Measurements from ENCODE around the gene CBX6. TPM values are rescaled to one million over a fixed set of nuclear protein-coding genes. Genes with fewer than 3 reads are reported as not detected.
"Not testable (repeated sequence)": the region's sequence is repeated elsewhere in the genome, so short reads cannot be mapped to it uniquely, and the experiment has no call there.

Gene CBX6
- total and polyA plus RNA-seq, 10 of the 15 experiments (the other 5 are each of a cell fraction or from before 2014, with no cell fraction given): 3.6 to 142 (median 37.4) TPM

DNA sequence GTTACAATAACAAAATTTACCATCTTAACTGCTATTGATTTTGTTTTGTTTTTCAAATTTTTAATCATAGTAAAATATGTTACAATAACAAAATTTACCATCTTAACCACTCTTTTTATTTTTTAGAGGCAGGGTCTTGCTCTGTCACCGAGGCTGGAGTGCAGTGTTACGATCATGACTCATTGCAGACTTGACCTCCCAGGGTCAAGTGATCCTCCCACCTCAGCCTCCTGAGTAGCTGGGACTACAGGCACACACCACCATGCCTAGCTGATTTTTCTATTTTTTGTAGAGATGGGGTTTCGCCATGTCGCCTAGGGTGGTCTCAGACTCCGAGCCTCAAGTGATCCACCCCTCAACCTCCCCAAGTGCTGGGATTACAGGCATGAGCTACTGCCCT, 18.1 kb downstream of the CBX6 start:
- H4K20me1 ChIP-seq (ENCODE audit: control insufficient read depth, insufficient read depth); H3K27me3 ChIP-seq (replicated peaks in 1 of 2; ENCODE audit: control insufficient read depth in 2 of 2, insufficient read depth in 2 of 2, low read length in 1 of 2); ATAC-seq; POLR2A ChIA-PET; intact Hi-C loops (cut with micrococcal nuclease; ENCODE audit: unreplicated experiment); FAIRE-seq; H3K36me3 ChIP-seq (ENCODE audit: control insufficient read depth in 2 of 2, insufficient read depth in 2 of 2, low read length in 1 of 2); RAD21 ChIA-PET (ENCODE audit: unreplicated experiment); H3K27ac ChIP-seq (ENCODE audit: control insufficient read depth, insufficient read depth); H3K79me2 ChIP-seq (ENCODE audit: control insufficient read depth, insufficient read depth, low read length); H3K4me3 ChIP-seq; BruUV-seq (replicated peaks); H2AFZ ChIP-seq (ENCODE audit: control insufficient read depth, low read depth, low read length); H3K9me3 ChIP-seq (replicated peaks; ENCODE audit: control insufficient read depth, insufficient read depth, low read length); in situ Hi-C loops (cut with MboI); H3K9ac ChIP-seq (ENCODE audit: control insufficient read depth, insufficient read depth, low read length); DNase-seq (ENCODE audit: low read depth, low spot score); H3K4me2 ChIP-seq (ENCODE audit: control insufficient read depth, insufficient read depth); H3K4me1 ChIP-seq (ENCODE audit: control insufficient read depth, insufficient read depth, low read length): not testable (repeated sequence)
- SMC1A ChIA-PET (ENCODE audit: uncharacterized antibody, unreplicated experiment): interaction anchor here (1.2 to 1.6 kb wide), 3 partner anchors 15 to 52 kb away, joined by 3 to 4 read pairs (median 3); no protein-coding TSS in a partner anchor
- CTCF ChIA-PET: interaction anchor here (0.9 to 1.7 kb wide), 2 partner anchors 15 to 85 kb away, joined by 3 to 7 read pairs; no protein-coding TSS in a partner anchor
- 17% methylated on average over 5 of the region's 5 CpGs for WGBS (ENCODE audit: insufficient coverage, insufficient replicate concordance, low lambda C conversion rate, missing lambda C conversion rate)

DNA sequence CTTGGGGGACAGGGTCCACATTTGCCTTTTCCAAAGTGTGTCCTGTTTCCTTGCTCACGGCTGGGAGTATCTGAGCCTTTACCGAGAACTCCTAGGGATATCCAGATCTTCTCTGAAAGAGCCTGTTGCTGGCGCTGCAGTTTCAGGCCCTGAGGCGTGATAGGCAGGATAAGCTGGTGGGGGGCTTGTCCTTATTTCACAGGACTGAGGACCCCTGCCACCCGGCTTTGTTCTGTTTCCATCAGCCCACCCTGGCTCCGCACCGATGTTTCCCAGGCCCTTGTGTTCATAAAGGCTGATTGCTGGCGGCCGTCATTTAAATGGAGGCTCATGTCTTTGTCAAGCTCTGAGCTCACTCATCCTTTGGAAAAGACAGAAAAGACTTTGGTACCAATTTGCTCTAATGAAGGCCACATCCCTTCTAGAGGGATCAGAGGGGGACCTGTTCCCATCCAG, 18.8 kb downstream of the CBX6 start:
- POLR2A ChIA-PET: interaction anchor here (0.6 kb wide), 1 partner anchor 149 kb away, joined by 6 read pairs; no protein-coding TSS in a partner anchor
- SMC1A ChIA-PET (ENCODE audit: uncharacterized antibody, unreplicated experiment): interaction anchor here (1.3 to 1.6 kb wide), 2 partner anchors 16 to 51 kb away, joined by 3 read pairs; no protein-coding TSS in a partner anchor
- intact Hi-C loops (cut with micrococcal nuclease; ENCODE audit: unreplicated experiment): no loop called here
- no peak for ATAC-seq
- no peak for FAIRE-seq
- RAD21 ChIA-PET (ENCODE audit: unreplicated experiment): no interaction called here
- in situ Hi-C loops (cut with MboI): no loop called here
- Histone ChIP-seq H3K4me1 (ENCODE audit: control insufficient read depth, insufficient read depth, low read length) (no peaks in the 10 kb centered on the region), H2AFZ (ENCODE audit: control insufficient read depth, low read depth, low read length) (no peak overlapping the region), H3K36me3 (ENCODE audit: control insufficient read depth in 2 of 2, insufficient read depth in 2 of 2, low read length in 1 of 2) (no peaks in the 10 kb centered on the region), H3K79me2 (ENCODE audit: control insufficient read depth, insufficient read depth, low read length) (no peaks in the 10 kb centered on the region), H3K27ac (ENCODE audit: control insufficient read depth, insufficient read depth) (no peak overlapping the region), H3K27me3 (replicated peaks in 1 of 2; ENCODE audit: control insufficient read depth in 2 of 2, insufficient read depth in 2 of 2, low read length in 1 of 2) (peaks cover 0 to 2% of the 10 kb centered on the region in 2 experiments; a peak in 2 of 4 replicates), H4K20me1 (ENCODE audit: control insufficient read depth, insufficient read depth) (peaks cover 4% of the 10 kb centered on the region; the same call in 1 of the 2 replicates), H3K4me3 (no peak overlapping the region), H3K4me2 (ENCODE audit: control insufficient read depth, insufficient read depth) (no peak overlapping the region), H3K9ac (ENCODE audit: control insufficient read depth, insufficient read depth, low read length) (no peak overlapping the region), H3K9me3 (replicated peaks; ENCODE audit: control insufficient read depth, insufficient read depth, low read length) (no peaks in the 10 kb centered on the region)
- 55% methylated on average over 9 of the region's 9 CpGs for WGBS (ENCODE audit: insufficient coverage, insufficient replicate concordance, low lambda C conversion rate, missing lambda C conversion rate)
- TF ChIP-seq, protein P1, sequence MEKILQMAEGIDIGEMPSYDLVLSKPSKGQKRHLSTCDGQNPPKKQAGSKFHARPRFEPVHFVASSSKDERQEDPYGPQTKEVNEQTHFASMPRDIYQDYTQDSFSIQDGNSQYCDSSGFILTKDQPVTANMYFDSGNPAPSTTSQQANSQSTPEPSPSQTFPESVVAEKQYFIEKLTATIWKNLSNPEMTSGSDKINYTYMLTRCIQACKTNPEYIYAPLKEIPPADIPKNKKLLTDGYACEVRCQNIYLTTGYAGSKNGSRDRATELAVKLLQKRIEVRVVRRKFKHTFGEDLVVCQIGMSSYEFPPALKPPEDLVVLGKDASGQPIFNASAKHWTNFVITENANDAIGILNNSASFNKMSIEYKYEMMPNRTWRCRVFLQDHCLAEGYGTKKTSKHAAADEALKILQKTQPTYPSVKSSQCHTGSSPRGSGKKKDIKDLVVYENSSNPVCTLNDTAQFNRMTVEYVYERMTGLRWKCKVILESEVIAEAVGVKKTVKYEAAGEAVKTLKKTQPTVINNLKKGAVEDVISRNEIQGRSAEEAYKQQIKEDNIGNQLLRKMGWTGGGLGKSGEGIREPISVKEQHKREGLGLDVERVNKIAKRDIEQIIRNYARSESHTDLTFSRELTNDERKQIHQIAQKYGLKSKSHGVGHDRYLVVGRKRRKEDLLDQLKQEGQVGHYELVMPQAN (conservative IDR thresholded peaks at IDR 0.05): no peak
- no peak for TF ChIP-seq SRF (IDR thresholded peaks at IDR 0.05; ENCODE audit: low read depth in 2 of 2, low read length in 2 of 2)
- TF ChIP-seq, protein P2, sequence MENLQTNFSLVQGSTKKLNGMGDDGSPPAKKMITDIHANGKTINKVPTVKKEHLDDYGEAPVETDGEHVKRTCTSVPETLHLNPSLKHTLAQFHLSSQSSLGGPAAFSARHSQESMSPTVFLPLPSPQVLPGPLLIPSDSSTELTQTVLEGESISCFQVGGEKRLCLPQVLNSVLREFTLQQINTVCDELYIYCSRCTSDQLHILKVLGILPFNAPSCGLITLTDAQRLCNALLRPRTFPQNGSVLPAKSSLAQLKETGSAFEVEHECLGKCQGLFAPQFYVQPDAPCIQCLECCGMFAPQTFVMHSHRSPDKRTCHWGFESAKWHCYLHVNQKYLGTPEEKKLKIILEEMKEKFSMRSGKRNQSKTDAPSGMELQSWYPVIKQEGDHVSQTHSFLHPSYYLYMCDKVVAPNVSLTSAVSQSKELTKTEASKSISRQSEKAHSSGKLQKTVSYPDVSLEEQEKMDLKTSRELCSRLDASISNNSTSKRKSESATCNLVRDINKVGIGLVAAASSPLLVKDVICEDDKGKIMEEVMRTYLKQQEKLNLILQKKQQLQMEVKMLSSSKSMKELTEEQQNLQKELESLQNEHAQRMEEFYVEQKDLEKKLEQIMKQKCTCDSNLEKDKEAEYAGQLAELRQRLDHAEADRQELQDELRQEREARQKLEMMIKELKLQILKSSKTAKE (IDR thresholded peaks at IDR 0.05; ENCODE audit: low read depth, poor library complexity, severe bottlenecking): no peak
- TF ChIP-seq ZNF217 (IDR thresholded peaks at IDR 0.05): no peak
- TF ChIP-seq, protein P3, sequence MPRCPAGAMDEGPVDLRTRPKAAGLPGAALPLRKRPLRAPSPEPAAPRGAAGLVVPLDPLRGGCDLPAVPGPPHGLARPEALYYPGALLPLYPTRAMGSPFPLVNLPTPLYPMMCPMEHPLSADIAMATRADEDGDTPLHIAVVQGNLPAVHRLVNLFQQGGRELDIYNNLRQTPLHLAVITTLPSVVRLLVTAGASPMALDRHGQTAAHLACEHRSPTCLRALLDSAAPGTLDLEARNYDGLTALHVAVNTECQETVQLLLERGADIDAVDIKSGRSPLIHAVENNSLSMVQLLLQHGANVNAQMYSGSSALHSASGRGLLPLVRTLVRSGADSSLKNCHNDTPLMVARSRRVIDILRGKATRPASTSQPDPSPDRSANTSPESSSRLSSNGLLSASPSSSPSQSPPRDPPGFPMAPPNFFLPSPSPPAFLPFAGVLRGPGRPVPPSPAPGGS (IDR thresholded peaks at IDR 0.05; ENCODE audit: borderline replicate concordance, insufficient read depth, low read depth, low read length, poor library complexity, severe bottlenecking): no peak
- TF ChIP-seq HCFC1 (IDR thresholded peaks at IDR 0.05; ENCODE audit: low read length): no peak
- TF ChIP-seq TARDBP (IDR thresholded peaks at IDR 0.05; ENCODE audit: borderline replicate concordance): no peak
- no peak for TF ChIP-seq ZSCAN29 (IDR thresholded peaks at IDR 0.05)
- CTCF ChIA-PET: interaction anchor here (0.9 to 1.7 kb wide), 2 partner anchors 16 to 84 kb away, joined by 3 to 7 read pairs; no protein-coding TSS in a partner anchor
- no peak for DNase-seq (ENCODE audit: low read depth, low spot score)
- no TSS peak for BruUV-seq (replicated peaks)
